Measurements from ENCODE around the gene BSN.

GRCh38 chr3:49715611-49716121 lies 161.4 kb downstream of the BSN start:
- TF ChIP-seq, protein P1, sequence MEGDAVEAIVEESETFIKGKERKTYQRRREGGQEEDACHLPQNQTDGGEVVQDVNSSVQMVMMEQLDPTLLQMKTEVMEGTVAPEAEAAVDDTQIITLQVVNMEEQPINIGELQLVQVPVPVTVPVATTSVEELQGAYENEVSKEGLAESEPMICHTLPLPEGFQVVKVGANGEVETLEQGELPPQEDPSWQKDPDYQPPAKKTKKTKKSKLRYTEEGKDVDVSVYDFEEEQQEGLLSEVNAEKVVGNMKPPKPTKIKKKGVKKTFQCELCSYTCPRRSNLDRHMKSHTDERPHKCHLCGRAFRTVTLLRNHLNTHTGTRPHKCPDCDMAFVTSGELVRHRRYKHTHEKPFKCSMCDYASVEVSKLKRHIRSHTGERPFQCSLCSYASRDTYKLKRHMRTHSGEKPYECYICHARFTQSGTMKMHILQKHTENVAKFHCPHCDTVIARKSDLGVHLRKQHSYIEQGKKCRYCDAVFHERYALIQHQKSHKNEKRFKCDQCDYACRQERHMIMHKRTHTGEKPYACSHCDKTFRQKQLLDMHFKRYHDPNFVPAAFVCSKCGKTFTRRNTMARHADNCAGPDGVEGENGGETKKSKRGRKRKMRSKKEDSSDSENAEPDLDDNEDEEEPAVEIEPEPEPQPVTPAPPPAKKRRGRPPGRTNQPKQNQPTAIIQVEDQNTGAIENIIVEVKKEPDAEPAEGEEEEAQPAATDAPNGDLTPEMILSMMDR (IDR thresholded peaks at IDR 0.05; ENCODE audit: low read length), result no peak
- no peak for TF ChIP-seq EZH2 (IDR thresholded peaks at IDR 0.05; ENCODE audit: borderline replicate concordance, low read length)

Data from OCI-LY1 (cell line).